Measurements from ENCODE around the gene FGD4. TPM values are rescaled to one million over a fixed set of nuclear protein-coding genes. Genes with fewer than 3 reads are reported as not detected.

Gene FGD4
- total RNA-seq, 4 donors from 2014 or later = 32.5 to 51.4 (median 38.8) TPM

DNA sequence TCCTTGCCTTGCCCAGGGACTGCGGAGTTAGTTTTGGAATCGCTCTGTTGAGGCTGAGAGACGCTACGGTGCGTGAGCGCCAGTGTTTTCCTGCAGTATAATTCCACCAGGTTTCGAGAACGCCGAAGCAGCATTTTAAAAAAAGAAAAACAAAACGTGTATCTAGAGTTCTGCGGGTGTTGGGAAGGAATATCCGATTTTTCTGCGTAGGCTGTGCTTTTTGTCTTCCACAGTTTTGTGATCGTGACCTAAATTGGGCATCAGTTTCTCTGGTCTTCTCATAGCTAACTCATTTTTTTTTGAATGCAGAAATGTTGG, 280.5 kb downstream of the FGD4 start:
- WGBS, 2 donors = 0% methylated on average over 14 of the region's 14 CpGs
- TF ChIP-seq, protein P1, sequence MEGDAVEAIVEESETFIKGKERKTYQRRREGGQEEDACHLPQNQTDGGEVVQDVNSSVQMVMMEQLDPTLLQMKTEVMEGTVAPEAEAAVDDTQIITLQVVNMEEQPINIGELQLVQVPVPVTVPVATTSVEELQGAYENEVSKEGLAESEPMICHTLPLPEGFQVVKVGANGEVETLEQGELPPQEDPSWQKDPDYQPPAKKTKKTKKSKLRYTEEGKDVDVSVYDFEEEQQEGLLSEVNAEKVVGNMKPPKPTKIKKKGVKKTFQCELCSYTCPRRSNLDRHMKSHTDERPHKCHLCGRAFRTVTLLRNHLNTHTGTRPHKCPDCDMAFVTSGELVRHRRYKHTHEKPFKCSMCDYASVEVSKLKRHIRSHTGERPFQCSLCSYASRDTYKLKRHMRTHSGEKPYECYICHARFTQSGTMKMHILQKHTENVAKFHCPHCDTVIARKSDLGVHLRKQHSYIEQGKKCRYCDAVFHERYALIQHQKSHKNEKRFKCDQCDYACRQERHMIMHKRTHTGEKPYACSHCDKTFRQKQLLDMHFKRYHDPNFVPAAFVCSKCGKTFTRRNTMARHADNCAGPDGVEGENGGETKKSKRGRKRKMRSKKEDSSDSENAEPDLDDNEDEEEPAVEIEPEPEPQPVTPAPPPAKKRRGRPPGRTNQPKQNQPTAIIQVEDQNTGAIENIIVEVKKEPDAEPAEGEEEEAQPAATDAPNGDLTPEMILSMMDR (IDR thresholded peaks at IDR 0.05) = no peak
- TF ChIP-seq POLR2A (IDR thresholded peaks at IDR 0.05) = no peak
- peak overlapping the region; percentile 84 to 93 (median 88) for H3K27ac ChIP-seq
- intact Hi-C loops (cut with DNase I) = no loop called here
- DNase-seq = no peak
- H3K27me3 ChIP-seq = no peaks in the 10 kb centered on the region
- no peaks in the 10 kb centered on the region for H3K9me3 ChIP-seq
- peaks cover 4 to 12% of the 10 kb centered on the region in 2 donors for H3K4me1 ChIP-seq
- no peaks in the 10 kb centered on the region for H3K36me3 ChIP-seq
- H3K4me3 ChIP-seq (replicated peaks in 1 of 3) = peak overlapping the region; percentile 45 to 80 (median 48)

DNA sequence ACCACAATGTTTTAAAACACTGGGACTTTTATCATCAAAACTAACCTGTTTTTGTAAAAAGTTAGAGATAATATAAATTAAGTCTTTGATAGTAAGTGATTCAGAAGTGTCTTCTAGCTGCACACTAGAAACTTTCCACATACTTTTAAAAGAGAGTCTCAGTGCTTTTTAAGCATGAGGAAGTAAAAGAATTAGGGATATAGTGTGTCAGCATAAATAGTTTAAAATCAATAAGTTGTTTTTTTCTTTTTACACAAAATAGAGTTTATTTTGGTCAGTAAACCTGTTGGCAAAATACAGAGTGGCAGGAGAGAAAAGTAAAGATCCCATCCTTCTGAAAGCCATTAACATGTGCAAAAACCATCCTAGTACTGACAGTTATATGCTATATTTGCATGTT, 281.4 kb downstream of the FGD4 start:
- intact Hi-C loops (cut with DNase I) = no loop called here
- no peaks in the 10 kb centered on the region for H3K36me3 ChIP-seq
- TF ChIP-seq, protein P1 (IDR thresholded peaks at IDR 0.05) = no peak
- no peak for TF ChIP-seq POLR2A (IDR thresholded peaks at IDR 0.05)
- H3K27me3 ChIP-seq = no peaks in the 10 kb centered on the region
- H3K9me3 ChIP-seq = no peaks in the 10 kb centered on the region
- peak overlapping the region in 1 of 3 donors; percentile 93 for H3K27ac ChIP-seq
- no peak for DNase-seq
- H3K4me1 ChIP-seq = peaks cover 4 to 12% of the 10 kb centered on the region in 2 donors
- no peak overlapping the region for H3K4me3 ChIP-seq (replicated peaks in 1 of 3)

DNA sequence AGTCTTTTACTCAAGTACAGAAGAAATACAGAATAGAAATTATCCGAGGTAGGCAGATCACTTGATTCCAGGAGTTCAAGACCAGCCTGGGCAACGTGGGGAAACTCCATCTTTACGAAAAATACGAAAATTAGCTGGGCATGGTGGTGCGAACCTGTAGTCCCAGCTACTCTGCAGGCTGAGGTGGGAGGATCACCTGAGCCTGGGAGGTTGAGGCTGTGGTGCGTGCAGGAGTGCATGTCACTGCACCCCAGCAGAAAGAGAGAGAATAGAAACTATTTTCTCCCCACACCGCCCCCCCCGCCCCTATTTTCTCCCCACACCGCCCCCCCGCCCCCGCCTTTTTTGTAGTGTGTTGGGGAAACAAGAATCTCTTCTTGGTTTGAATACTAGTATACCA, 281.9 kb downstream of the FGD4 start:
- Histone ChIP-seq H3K4me1 (peaks cover 4 to 12% of the 10 kb centered on the region in 2 donors), H3K27ac (no peak overlapping the region), H3K27me3 (no peaks in the 10 kb centered on the region), H3K4me3 (replicated peaks in 1 of 3) (no peak overlapping the region), H3K36me3 (no peaks in the 10 kb centered on the region), H3K9me3 (no peaks in the 10 kb centered on the region)
- no peak for TF ChIP-seq POLR2A (IDR thresholded peaks at IDR 0.05)
- TF ChIP-seq, protein P1 (IDR thresholded peaks at IDR 0.05) = no peak
- no peak for DNase-seq
- 88 to 94% methylated on average over 8 to 11 of the region's 11 CpGs for WGBS, 2 donors
- intact Hi-C loops (cut with DNase I) = no loop called here

DNA sequence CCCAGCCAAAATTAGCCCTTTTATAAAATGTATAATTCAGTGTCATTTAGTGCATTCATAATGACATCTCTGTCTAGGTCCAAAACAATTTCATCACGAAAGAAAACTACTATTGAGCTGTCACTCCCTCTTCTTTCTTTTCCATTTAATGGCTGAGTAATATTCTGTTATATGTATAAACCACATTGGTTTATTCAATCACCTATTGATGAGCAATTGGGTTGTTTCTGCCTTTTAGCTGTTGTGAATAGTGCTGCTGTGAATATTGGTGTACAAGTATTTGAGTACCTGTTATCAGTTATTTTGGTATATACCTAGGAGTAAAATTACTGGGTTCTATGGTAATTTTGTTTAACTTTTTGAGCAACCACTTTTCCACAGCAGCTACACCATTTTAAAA, 287.0 kb downstream of the FGD4 start:
- WGBS, 2 donors = 44 to 95% methylated on average over 1 of the region's 1 CpG
- no peaks in the 10 kb centered on the region for H3K36me3 ChIP-seq
- DNase-seq = no peak
- no peaks in the 10 kb centered on the region for H3K9me3 ChIP-seq
- H3K4me3 ChIP-seq (replicated peaks in 1 of 3) = no peak overlapping the region
- no peaks in the 10 kb centered on the region for H3K4me1 ChIP-seq
- no peak overlapping the region for H3K27ac ChIP-seq
- TF ChIP-seq, protein P1 (IDR thresholded peaks at IDR 0.05) = no peak
- TF ChIP-seq POLR2A (IDR thresholded peaks at IDR 0.05) = no peak
- H3K27me3 ChIP-seq = no peaks in the 10 kb centered on the region
- intact Hi-C loops (cut with DNase I) = no loop called here

DNA sequence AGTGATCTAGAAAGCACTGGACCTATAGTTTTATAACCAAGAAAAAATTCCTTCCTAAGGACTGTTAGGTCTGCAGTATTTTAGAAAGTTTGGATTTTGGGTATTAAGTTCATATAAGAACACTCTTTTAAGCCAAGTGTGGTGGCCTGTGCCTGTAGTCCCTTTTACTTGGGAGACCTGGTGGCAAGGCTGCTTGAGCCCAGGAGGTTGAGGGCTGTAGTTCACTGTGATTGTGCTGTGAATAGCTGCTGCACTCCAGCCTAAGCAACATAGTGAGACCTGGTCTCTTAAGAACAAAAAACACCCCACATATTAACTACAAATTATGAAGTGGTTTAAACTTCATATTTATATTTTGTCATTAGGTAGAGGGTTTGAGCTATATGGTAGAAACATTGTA, 289.4 kb downstream of the FGD4 start:
- no peaks in the 10 kb centered on the region for H3K36me3 ChIP-seq
- TF ChIP-seq, protein P1 (IDR thresholded peaks at IDR 0.05) = no peak
- TF ChIP-seq POLR2A (IDR thresholded peaks at IDR 0.05) = no peak
- no peak overlapping the region for H3K27ac ChIP-seq
- no peaks in the 10 kb centered on the region for H3K27me3 ChIP-seq
- no peaks in the 10 kb centered on the region for H3K9me3 ChIP-seq
- no peak for DNase-seq
- no peak overlapping the region for H3K4me3 ChIP-seq (replicated peaks in 1 of 3)
- no peaks in the 10 kb centered on the region for H3K4me1 ChIP-seq
- intact Hi-C loops (cut with DNase I) = no loop called here
